DND-41 (cell line): ENCODE measurements around the gene SLC51A.

Experiments
- ATAC-seq: fragments of 200-7000 bp; cut with Tn5 transposase; 3 replicates; pipeline ENCODE4 v1.9.1; 2021; ENCODE audit warnings: low read depth; ENCODE audit not compliant: insufficient read depth
- DNase-seq: peaks from one replicate; pipeline ENCODE4 v3.0.0-alpha.2; 2020
- H2AFZ ChIP-seq: 2 replicates; pipeline ENCODE4 v1.6.0; 2012; ENCODE audit warnings: low read depth, low read length
- H3K27ac ChIP-seq: 2 replicates; pipeline ENCODE4 v1.5.1; 2012; ENCODE audit warnings: low read length, inconsistent platforms
- H3K27me3 ChIP-seq: fragments of 200-600 bp; sonication (generic); 2 replicates; pipeline ENCODE4 v1.6.0; 2012; ENCODE audit warnings: low read length, mild to moderate bottlenecking, inconsistent platforms; ENCODE audit not compliant: insufficient read depth, poor library complexity
- H3K36me3 ChIP-seq: 2 replicates; pipeline ENCODE4 v1.5.1; 2012; ENCODE audit warnings: low read length, inconsistent platforms; ENCODE audit not compliant: insufficient read depth
- H3K4me1 ChIP-seq: 2 replicates; pipeline ENCODE4 v1.5.1; 2012; ENCODE audit warnings: mild to moderate bottlenecking, low read length; ENCODE audit not compliant: insufficient read depth
- H3K4me2 ChIP-seq: 2 replicates; pipeline ENCODE4 v1.6.0; 2012; ENCODE audit warnings: mild to moderate bottlenecking, moderate library complexity, low read length, inconsistent platforms; ENCODE audit not compliant: insufficient read depth
- H3K4me3 ChIP-seq, 2 experiments: fragments of 200-600 bp in 1 of 2; shearing (Covaris generic) in 1 of 2; 2 replicates each; pipeline ENCODE4 v1.5.1; 2012 to 2016; ENCODE audit warnings: inconsistent platforms in 2 of 2, low read length in 2 of 2, mild to moderate bottlenecking in 2 of 2, low read depth in 1 of 2, moderate library complexity in 1 of 2
- H3K79me2 ChIP-seq: 2 replicates; pipeline ENCODE4 v1.6.0; 2012; ENCODE audit warnings: low read length, inconsistent platforms; ENCODE audit not compliant: insufficient read depth
- H3K9ac ChIP-seq: 2 replicates; pipeline ENCODE4 v1.6.0; 2012; ENCODE audit warnings: low read depth, mild to moderate bottlenecking, inconsistent platforms, low read length, moderate library complexity
- H3K9me3 ChIP-seq: 2 replicates; pipeline ENCODE4 v1.5.1; 2012; ENCODE audit warnings: low read length, moderate library complexity, mild to moderate bottlenecking, inconsistent platforms; ENCODE audit not compliant: insufficient read depth, severe bottlenecking
- H4K20me1 ChIP-seq: 2 replicates; pipeline ENCODE4 v1.6.0; 2012; ENCODE audit warnings: low read length; ENCODE audit not compliant: insufficient read depth
- EZH2 ChIP-seq: IDR thresholded peaks from 3 replicates; pipeline ENCODE4 v1.6.1; 2012; ENCODE audit warnings: borderline replicate concordance, low read depth, mild to moderate bottlenecking, moderate library complexity, low read length, inconsistent platforms; ENCODE audit not compliant: severe bottlenecking
- TF ChIP-seq, protein P1 (sequence below): IDR thresholded peaks from 2 replicates; pipeline ENCODE4 v1.5.1; 2012; ENCODE audit warnings: borderline replicate concordance, low read length, moderate library complexity, mild to moderate bottlenecking; ENCODE audit not compliant: poor library complexity, severe bottlenecking; ENCODE audit errors: extremely low read depth

The SLC51A gene

DNA sequence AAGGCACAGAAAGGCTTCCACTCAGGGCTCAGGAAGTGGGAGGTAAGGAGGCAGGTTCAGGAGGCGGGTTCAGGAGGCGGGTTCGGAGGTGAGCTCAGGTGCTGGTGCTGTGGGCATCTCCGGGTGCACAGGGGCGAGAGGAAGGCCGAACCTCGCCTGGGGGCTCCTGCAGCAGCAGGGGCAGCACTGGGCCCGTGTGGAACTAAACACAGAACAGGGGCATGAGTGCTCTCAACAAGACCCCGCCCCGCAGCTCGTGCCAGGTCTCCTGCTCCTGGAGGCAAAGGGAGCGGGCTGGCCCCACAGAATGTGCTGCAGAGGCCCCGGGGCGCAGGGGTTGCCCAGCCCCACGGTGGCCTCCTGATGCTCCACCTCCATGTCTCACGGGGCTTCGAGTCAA is 18.8 kb upstream of the SLC51A start:
- DNase-seq (no peak), ATAC-seq (no peak)
- Histone ChIP-seq H3K79me2 (no peaks in the 10 kb centered on the region), H3K4me2 (no peak overlapping the region), H3K4me3 (no peak overlapping the region), H3K9ac (no peak overlapping the region), H3K27me3 (no peaks in the 10 kb centered on the region), H2AFZ (no peak overlapping the region), H3K4me1 (peaks cover 11% of the 10 kb centered on the region; the same call in 1 of the 2 replicates), H4K20me1 (no peaks in the 10 kb centered on the region), H3K27ac (no peak overlapping the region), H3K9me3 (no peaks in the 10 kb centered on the region), H3K36me3 (no peaks in the 10 kb centered on the region)
- TF ChIP-seq, protein P1, sequence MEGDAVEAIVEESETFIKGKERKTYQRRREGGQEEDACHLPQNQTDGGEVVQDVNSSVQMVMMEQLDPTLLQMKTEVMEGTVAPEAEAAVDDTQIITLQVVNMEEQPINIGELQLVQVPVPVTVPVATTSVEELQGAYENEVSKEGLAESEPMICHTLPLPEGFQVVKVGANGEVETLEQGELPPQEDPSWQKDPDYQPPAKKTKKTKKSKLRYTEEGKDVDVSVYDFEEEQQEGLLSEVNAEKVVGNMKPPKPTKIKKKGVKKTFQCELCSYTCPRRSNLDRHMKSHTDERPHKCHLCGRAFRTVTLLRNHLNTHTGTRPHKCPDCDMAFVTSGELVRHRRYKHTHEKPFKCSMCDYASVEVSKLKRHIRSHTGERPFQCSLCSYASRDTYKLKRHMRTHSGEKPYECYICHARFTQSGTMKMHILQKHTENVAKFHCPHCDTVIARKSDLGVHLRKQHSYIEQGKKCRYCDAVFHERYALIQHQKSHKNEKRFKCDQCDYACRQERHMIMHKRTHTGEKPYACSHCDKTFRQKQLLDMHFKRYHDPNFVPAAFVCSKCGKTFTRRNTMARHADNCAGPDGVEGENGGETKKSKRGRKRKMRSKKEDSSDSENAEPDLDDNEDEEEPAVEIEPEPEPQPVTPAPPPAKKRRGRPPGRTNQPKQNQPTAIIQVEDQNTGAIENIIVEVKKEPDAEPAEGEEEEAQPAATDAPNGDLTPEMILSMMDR: no peak
- no peak for TF ChIP-seq EZH2

DNA sequence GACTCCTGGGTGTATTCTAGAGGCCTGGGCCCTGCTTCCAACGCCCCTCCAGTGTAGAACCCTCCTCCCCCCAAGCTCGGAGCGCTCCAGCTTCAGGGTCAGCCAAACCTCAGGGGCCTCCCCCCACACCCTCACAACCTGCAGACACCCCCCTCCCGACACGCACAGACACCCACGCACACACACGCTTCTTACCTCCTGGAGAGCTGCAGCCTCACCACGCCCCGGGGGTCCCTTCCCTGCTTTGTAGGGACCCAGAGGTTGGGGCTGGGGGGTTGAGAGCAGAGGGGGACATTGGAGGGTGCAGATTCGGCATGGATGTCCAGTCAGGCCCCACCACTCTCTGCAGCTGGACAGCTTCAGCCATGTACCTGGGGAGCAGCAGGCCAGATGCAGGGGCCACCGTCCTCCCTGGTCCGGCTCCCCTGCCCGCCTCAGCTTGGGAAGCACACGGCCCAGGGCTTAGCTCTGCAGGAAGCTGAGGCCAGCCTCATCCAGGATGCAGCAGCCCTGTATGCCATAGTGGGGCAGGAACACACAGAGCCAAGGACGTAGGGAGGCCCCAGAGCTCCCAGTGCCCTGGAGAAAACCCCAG is 18.2 kb upstream of the SLC51A start:
- Histone ChIP-seq H4K20me1 (no peaks in the 10 kb centered on the region), H3K27me3 (no peaks in the 10 kb centered on the region), H3K79me2 (no peaks in the 10 kb centered on the region), H3K4me2 (no peak overlapping the region), H3K9me3 (no peaks in the 10 kb centered on the region), H3K4me3 (no peak overlapping the region), H2AFZ (no peak overlapping the region), H3K9ac (no peak overlapping the region), H3K4me1 (peaks cover 11% of the 10 kb centered on the region; the same call in 1 of the 2 replicates), H3K27ac (no peak overlapping the region; the same call in 1 of the 2 replicates), H3K36me3 (no peaks in the 10 kb centered on the region)
- DNase-seq: no peak
- no peak for ATAC-seq
- TF ChIP-seq, protein P1: no peak
- TF ChIP-seq EZH2: no peak

DNA sequence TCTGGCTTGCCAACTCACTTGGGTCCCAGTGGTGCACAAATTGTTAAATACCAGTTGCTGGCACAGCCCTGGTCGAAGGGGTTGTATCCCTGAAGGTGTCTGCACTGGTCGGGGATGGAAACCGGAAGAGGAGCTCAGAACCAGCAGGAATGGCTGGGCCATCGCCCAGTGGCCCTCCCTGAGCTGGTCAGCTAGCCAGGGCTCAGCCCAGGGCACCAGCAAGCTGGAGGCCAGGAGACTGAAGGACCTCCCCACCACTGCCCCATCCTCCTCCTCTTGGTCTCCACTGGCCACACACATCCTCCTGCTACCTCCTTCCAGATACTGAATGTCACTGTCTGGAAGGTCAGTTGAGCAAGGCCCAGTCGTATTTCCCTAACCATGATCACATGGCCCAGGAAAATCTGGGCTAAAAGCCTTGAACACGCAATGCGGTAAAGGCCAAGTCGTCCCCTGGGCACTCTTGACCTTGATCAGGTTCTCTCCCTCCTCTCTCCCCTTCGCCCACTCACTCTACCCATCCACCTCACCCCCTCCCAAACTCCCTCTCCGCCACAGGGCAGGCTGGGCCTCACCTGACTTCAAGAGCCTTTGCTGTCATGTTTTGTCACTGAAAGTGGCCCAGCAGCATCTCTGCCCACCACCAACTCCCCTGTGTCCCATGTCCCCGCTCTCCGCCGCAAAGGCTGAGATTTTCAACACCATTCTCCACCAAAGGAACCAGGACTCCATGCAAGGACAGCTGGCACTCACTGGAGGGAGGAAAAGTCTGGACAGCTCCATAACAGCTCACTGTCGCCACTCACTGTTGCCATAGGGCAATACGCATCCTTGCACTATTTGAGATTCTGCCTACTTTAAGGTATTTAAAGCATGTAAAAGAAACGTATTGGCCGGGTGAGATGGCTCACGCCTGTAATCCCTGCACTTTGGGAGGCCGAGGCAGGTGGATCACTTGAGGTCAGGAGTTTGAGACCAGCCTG is 17.3 kb upstream of the SLC51A start:
- ATAC-seq (no peak), DNase-seq (no peak)
- Histone ChIP-seq H3K27me3 (no peaks in the 10 kb centered on the region), H3K36me3 (no peaks in the 10 kb centered on the region), H2AFZ (no peak overlapping the region), H3K79me2 (no peaks in the 10 kb centered on the region), H3K4me2 (no peak overlapping the region), H3K4me1 (peaks cover 6% of the 10 kb centered on the region; the same call in 1 of the 2 replicates), H3K9ac (no peak overlapping the region), H3K9me3 (no peaks in the 10 kb centered on the region), H3K27ac (no peak overlapping the region; the same call in 1 of the 2 replicates), H4K20me1 (no peaks in the 10 kb centered on the region), H3K4me3 (no peak overlapping the region)
- TF ChIP-seq, protein P1: peak; percentile 59
- no peak for TF ChIP-seq EZH2
